ENCODE measurements around the gene INO80C.
"Not testable (repeated sequence)": the region's sequence is repeated elsewhere in the genome, so short reads cannot be mapped to it uniquely, and the experiment has no call there.

Gene INO80C

GRCh38 chr18:35495536-35496314, 2.0 kb downstream of the INO80C start:
- no peaks in the 10 kb centered on the region for H3K36me3 ChIP-seq (ENCODE audit: control insufficient read depth, insufficient read depth, low read length)
- H3K9me3 ChIP-seq (ENCODE audit: control insufficient read depth, insufficient read depth, low read length): no peaks in the 10 kb centered on the region
- peaks cover 16% of the 10 kb centered on the region for H3K4me1 ChIP-seq (ENCODE audit: control insufficient read depth, insufficient read depth, low read length)
- H3K4me3 ChIP-seq (ENCODE audit: low read depth, low read length): no peak overlapping the region
- H3K9ac ChIP-seq (ENCODE audit: low read depth, low read length): no peak overlapping the region
- H3K27me3 ChIP-seq (ENCODE audit: control insufficient read depth, insufficient read depth, low read length): no peaks in the 10 kb centered on the region

GRCh38 chr18:35494251-35495220, 3.2 kb downstream of the INO80C start:
- Histone ChIP-seq H3K27me3 (ENCODE audit: control insufficient read depth, insufficient read depth, low read length) (no peaks in the 10 kb centered on the region), H3K9me3 (ENCODE audit: control insufficient read depth, insufficient read depth, low read length) (no peaks in the 10 kb centered on the region), H3K36me3 (ENCODE audit: control insufficient read depth, insufficient read depth, low read length) (no peaks in the 10 kb centered on the region), H3K4me1 (ENCODE audit: control insufficient read depth, insufficient read depth, low read length) (peaks cover 25% of the 10 kb centered on the region), H3K9ac (ENCODE audit: low read depth, low read length) (no peak overlapping the region), H3K4me3 (ENCODE audit: low read depth, low read length) (no peak overlapping the region)

GRCh38 chr18:35491700-35492077, 6.1 kb downstream of the INO80C start:
- no peaks in the 10 kb centered on the region for H3K27me3 ChIP-seq (ENCODE audit: control insufficient read depth, insufficient read depth, low read length)
- peak overlapping the region; percentile 3 for H3K4me3 ChIP-seq (ENCODE audit: low read depth, low read length)
- H3K36me3 ChIP-seq (ENCODE audit: control insufficient read depth, insufficient read depth, low read length): no peaks in the 10 kb centered on the region
- H3K9ac ChIP-seq (ENCODE audit: low read depth, low read length): peak overlapping the region; percentile 27
- H3K4me1 ChIP-seq (ENCODE audit: control insufficient read depth, insufficient read depth, low read length): peaks cover 33% of the 10 kb centered on the region
- no peaks in the 10 kb centered on the region for H3K9me3 ChIP-seq (ENCODE audit: control insufficient read depth, insufficient read depth, low read length)

GRCh38 chr18:35490894-35491699, 6.7 kb downstream of the INO80C start:
- Histone ChIP-seq H3K27me3 (ENCODE audit: control insufficient read depth, insufficient read depth, low read length) (no peaks in the 10 kb centered on the region), H3K4me1 (ENCODE audit: control insufficient read depth, insufficient read depth, low read length) (peaks cover 29% of the 10 kb centered on the region), H3K4me3 (ENCODE audit: low read depth, low read length) (peak overlapping the region; percentile 3), H3K9me3 (ENCODE audit: control insufficient read depth, insufficient read depth, low read length) (no peaks in the 10 kb centered on the region), H3K36me3 (ENCODE audit: control insufficient read depth, insufficient read depth, low read length) (no peaks in the 10 kb centered on the region), H3K9ac (ENCODE audit: low read depth, low read length) (peak overlapping the region; percentile 27)

GRCh38 chr18:35489913-35490490, 7.8 kb downstream of the INO80C start:
- H3K4me3 ChIP-seq (ENCODE audit: low read depth, low read length): no peak overlapping the region
- H3K27me3 ChIP-seq (ENCODE audit: control insufficient read depth, insufficient read depth, low read length): no peaks in the 10 kb centered on the region
- H3K4me1 ChIP-seq (ENCODE audit: control insufficient read depth, insufficient read depth, low read length): peaks cover 28% of the 10 kb centered on the region

GRCh38 chr18:35489281-35489680, 8.5 kb downstream of the INO80C start:
- not testable (repeated sequence) for H3K27me3 ChIP-seq (ENCODE audit: control insufficient read depth, insufficient read depth, low read length); H3K4me3 ChIP-seq (ENCODE audit: low read depth, low read length); H3K9me3 ChIP-seq (ENCODE audit: control insufficient read depth, insufficient read depth, low read length); H3K36me3 ChIP-seq (ENCODE audit: control insufficient read depth, insufficient read depth, low read length); H3K9ac ChIP-seq (ENCODE audit: low read depth, low read length)
- peaks cover 28% of the 10 kb centered on the region for H3K4me1 ChIP-seq (ENCODE audit: control insufficient read depth, insufficient read depth, low read length)

More at GRCh38 chr18:35489913-35490490, 7.8 kb downstream of the INO80C start:
- Histone ChIP-seq H3K36me3 (ENCODE audit: control insufficient read depth, insufficient read depth, low read length) (no peaks in the 10 kb centered on the region), H3K9me3 (ENCODE audit: control insufficient read depth, insufficient read depth, low read length) (no peaks in the 10 kb centered on the region), H3K9ac (ENCODE audit: low read depth, low read length) (no peak overlapping the region)

- peak overlapping the region; percentile 19 for H3K9ac ChIP-seq (ENCODE audit: low read depth, low read length)
- peaks cover 28% of the 10 kb centered on the region for H3K4me1 ChIP-seq (ENCODE audit: control insufficient read depth, insufficient read depth, low read length)
- not testable (repeated sequence) for H3K27me3 ChIP-seq (ENCODE audit: control insufficient read depth, insufficient read depth, low read length); H3K9me3 ChIP-seq (ENCODE audit: control insufficient read depth, insufficient read depth, low read length); H3K36me3 ChIP-seq (ENCODE audit: control insufficient read depth, insufficient read depth, low read length)
- peak overlapping the region; percentile 6 for H3K4me3 ChIP-seq (ENCODE audit: low read depth, low read length)
Observed at GRCh38 chr18:35488396-35488795, 9.4 kb downstream of the INO80C start.

- not testable (repeated sequence) for H3K4me3 ChIP-seq (ENCODE audit: low read depth, low read length); H3K36me3 ChIP-seq (ENCODE audit: control insufficient read depth, insufficient read depth, low read length); H3K9ac ChIP-seq (ENCODE audit: low read depth, low read length); H3K9me3 ChIP-seq (ENCODE audit: control insufficient read depth, insufficient read depth, low read length); H3K27me3 ChIP-seq (ENCODE audit: control insufficient read depth, insufficient read depth, low read length)
- peaks cover 28% of the 10 kb centered on the region for H3K4me1 ChIP-seq (ENCODE audit: control insufficient read depth, insufficient read depth, low read length)
Observed at GRCh38 chr18:35487525-35487924, 10.2 kb downstream of the INO80C start.

GRCh38 chr18:35485852-35486251, 11.9 kb downstream of the INO80C start:
- no peak overlapping the region for H3K9ac ChIP-seq (ENCODE audit: low read depth, low read length)
- H3K4me1 ChIP-seq (ENCODE audit: control insufficient read depth, insufficient read depth, low read length): peaks cover 17% of the 10 kb centered on the region
- H3K27me3 ChIP-seq (ENCODE audit: control insufficient read depth, insufficient read depth, low read length): no peaks in the 10 kb centered on the region
- peak overlapping the region; percentile 6 for H3K4me3 ChIP-seq (ENCODE audit: low read depth, low read length)
- H3K36me3 ChIP-seq (ENCODE audit: control insufficient read depth, insufficient read depth, low read length): no peaks in the 10 kb centered on the region
- no peaks in the 10 kb centered on the region for H3K9me3 ChIP-seq (ENCODE audit: control insufficient read depth, insufficient read depth, low read length)

GRCh38 chr18:35484034-35484433, 13.7 kb downstream of the INO80C start:
- H3K27me3 ChIP-seq (ENCODE audit: control insufficient read depth, insufficient read depth, low read length): no peaks in the 10 kb centered on the region
- no peak overlapping the region for H3K9ac ChIP-seq (ENCODE audit: low read depth, low read length)
- H3K4me3 ChIP-seq (ENCODE audit: low read depth, low read length): no peak overlapping the region
- no peaks in the 10 kb centered on the region for H3K36me3 ChIP-seq (ENCODE audit: control insufficient read depth, insufficient read depth, low read length)
- H3K9me3 ChIP-seq (ENCODE audit: control insufficient read depth, insufficient read depth, low read length): no peaks in the 10 kb centered on the region
- peaks cover 4% of the 10 kb centered on the region for H3K4me1 ChIP-seq (ENCODE audit: control insufficient read depth, insufficient read depth, low read length)

- no peak overlapping the region for H3K9ac ChIP-seq (ENCODE audit: low read depth, low read length)
- H3K4me3 ChIP-seq (ENCODE audit: low read depth, low read length): no peak overlapping the region
- no peaks in the 10 kb centered on the region for H3K4me1 ChIP-seq (ENCODE audit: control insufficient read depth, insufficient read depth, low read length)
- no peaks in the 10 kb centered on the region for H3K27me3 ChIP-seq (ENCODE audit: control insufficient read depth, insufficient read depth, low read length)
- no peaks in the 10 kb centered on the region for H3K9me3 ChIP-seq (ENCODE audit: control insufficient read depth, insufficient read depth, low read length)
- H3K36me3 ChIP-seq (ENCODE audit: control insufficient read depth, insufficient read depth, low read length): no peaks in the 10 kb centered on the region
Observed at GRCh38 chr18:35481960-35482366, 15.8 kb downstream of the INO80C start.

Measured in iPS-15b (cell line).